ENCODE data around the gene ANP32B. TPM values are rescaled to one million over a fixed set of nuclear protein-coding genes. Genes with fewer than 3 reads are reported as not detected.
"Not testable (repeated sequence)": the region's sequence is repeated elsewhere in the genome, so short reads cannot be mapped to it uniquely, and the experiment has no call there.

ANP32B gene
- total RNA-seq, 4 donors from 2014 or later = 28.5 to 49.0 (median 48.5) TPM

DNA sequence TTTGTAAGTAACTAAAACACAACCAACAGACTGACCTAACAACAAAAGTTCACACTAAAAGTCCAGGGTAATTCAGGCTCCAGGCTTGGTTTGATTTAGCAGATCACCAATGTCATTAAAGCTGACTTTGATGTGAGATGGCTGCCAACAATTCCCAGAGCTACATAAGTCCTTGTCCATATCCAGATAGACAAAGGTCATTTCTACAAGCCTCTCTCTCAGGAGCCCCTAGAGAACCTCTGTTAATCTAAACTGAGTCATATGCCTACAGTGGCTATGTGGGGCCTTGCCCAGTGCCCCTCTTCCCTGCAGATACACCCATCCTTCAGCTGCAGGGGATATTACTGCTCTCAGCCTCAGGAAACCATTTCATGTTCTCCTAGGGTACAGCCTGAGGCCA is 18.2 kb upstream of the ANP32B start:
- no peak for ATAC-seq (ENCODE audit: low FRiP score)

GRCh38 chr9:97966493-97966892 is 16.6 kb upstream of the ANP32B start:
- ATAC-seq (ENCODE audit: low FRiP score) = no peak
- no peak for TF ChIP-seq CTCF (IDR thresholded peaks at IDR 0.05)
- no peak for DNase-seq (ENCODE audit: low spot score)

More for the DNA sequence above, 18.2 kb upstream of the ANP32B start:
- no peak for DNase-seq (ENCODE audit: low spot score)
- TF ChIP-seq CTCF (IDR thresholded peaks at IDR 0.05) = no peak

GRCh38 chr9:97969014-97969413 is 14.1 kb upstream of the ANP32B start:
- no peak for TF ChIP-seq CTCF (IDR thresholded peaks at IDR 0.05)
- ATAC-seq (ENCODE audit: low FRiP score) (no peak), DNase-seq (ENCODE audit: low spot score) (no peak)

DNA sequence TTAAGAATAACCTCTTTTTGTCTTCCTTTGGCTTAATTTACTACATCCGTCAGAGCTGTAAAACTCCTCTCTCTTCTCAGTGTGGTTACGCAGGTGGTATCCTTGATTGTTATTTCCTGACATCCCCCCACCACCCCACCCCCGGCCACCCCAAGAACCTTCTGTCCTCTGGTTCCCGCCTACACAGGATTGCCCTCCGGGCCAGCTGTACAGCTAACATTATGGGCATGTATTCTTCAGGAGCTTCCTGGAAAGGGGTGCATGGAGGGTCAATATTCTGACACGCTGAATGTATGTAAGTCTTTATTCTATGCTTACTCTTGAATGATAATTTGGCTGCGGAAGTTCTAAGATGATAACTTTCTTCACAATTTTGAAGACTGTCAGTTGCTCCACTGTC is 13.0 kb upstream of the ANP32B start:
- no peak for TF ChIP-seq CTCF (IDR thresholded peaks at IDR 0.05)
- ATAC-seq (ENCODE audit: low FRiP score) (no peak), DNase-seq (ENCODE audit: low spot score) (no peak)

- TF ChIP-seq CTCF (IDR thresholded peaks at IDR 0.05) = no peak
- ATAC-seq (ENCODE audit: low FRiP score) (no peak), DNase-seq (ENCODE audit: low spot score) (no peak)
These were observed 10.4 kb upstream of the ANP32B start for GRCh38 chr9:97972753-97973152.

GRCh38 chr9:97975376-97975775 is 7.8 kb upstream of the ANP32B start:
- DNase-seq (ENCODE audit: low spot score) (no peak), ATAC-seq (ENCODE audit: low FRiP score) (no peak)
- TF ChIP-seq CTCF (IDR thresholded peaks at IDR 0.05) = no peak

DNA sequence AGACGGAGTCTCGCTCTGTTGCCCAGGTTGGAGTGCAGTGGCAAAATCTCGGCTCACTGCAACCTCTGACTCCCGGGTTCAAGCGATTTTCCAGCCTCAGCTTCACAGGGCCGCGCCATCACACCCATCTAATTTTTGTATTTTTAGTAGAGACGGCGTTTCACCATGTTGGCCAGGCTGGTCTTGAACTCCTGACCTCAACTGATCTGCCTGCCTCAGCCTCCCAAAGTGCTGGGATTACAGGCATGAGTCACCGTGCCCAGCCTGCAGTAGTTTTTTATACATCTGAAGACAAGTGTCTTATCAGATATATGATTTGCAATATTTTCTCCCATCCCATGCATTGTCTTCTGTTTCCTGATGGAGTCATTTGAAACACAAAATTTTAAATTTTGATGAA is 6.5 kb upstream of the ANP32B start:
- not testable (repeated sequence) for ATAC-seq (ENCODE audit: low FRiP score); DNase-seq (ENCODE audit: low spot score)

Measured in omental fat pad (tissue), 4 donors.